Activated effector memory CD4-positive, alpha-beta T cell treated with anti-CD3 and anti-CD28 coated beads, Interleukin-2, amount 50 U/mL, for 16 hours (primary cell): ENCODE measurements around the gene TACR2.

ENCODE experiments used
- DNase-seq: peaks from one replicate; pipeline ENCODE4 v3.0.0-alpha.2; 2020

TACR2 gene

GRCh38 chr10:69366738-69367137 is 50.0 kb downstream of the TACR2 start:
- DNase-seq = no peak

GRCh38 chr10:69364232-69364940 is 52.3 kb downstream of the TACR2 start:
- no peak for DNase-seq

- DNase-seq = no peak
These were observed 53.1 kb downstream of the TACR2 start for GRCh38 chr10:69363666-69364065.

GRCh38 chr10:69362471-69362954 is 54.2 kb downstream of the TACR2 start:
- no peak for DNase-seq

GRCh38 chr10:69361303-69361614 is 55.5 kb downstream of the TACR2 start:
- DNase-seq = no peak

- no peak for DNase-seq
These were observed 56.0 kb downstream of the TACR2 start for GRCh38 chr10:69360485-69361302.

GRCh38 chr10:69359594-69359993 is 57.1 kb downstream of the TACR2 start:
- DNase-seq = no peak

GRCh38 chr10:69359148-69359547 is 57.6 kb downstream of the TACR2 start:
- no peak for DNase-seq

GRCh38 chr10:69358148-69358795 is 58.4 kb downstream of the TACR2 start:
- no peak for DNase-seq

GRCh38 chr10:69356187-69356586 is 60.5 kb downstream of the TACR2 start:
- no peak for DNase-seq

- no peak for DNase-seq
These were observed 62.6 kb downstream of the TACR2 start for GRCh38 chr10:69353977-69354635.
